Endothelial cell (in vitro differentiated cells): Measurements from ENCODE around the gene C19orf47. TPM values are rescaled to one million over a fixed set of nuclear protein-coding genes. Genes with fewer than 3 reads are reported as not detected.

Experiments
- DNase-seq: peaks from one replicate; pipeline ENCODE4 v3.0.0; 2021; ENCODE audit warnings: low spot score
- H3K27ac Mint-ChIP-seq: one replicate; pipeline ENCODE4 v1.8.0; 2021; ENCODE audit warnings: mixed read lengths, inconsistent platforms; ENCODE audit not compliant: unreplicated experiment
- H3K27me3 Mint-ChIP-seq: one replicate; pipeline ENCODE4 v1.8.0; 2021; ENCODE audit warnings: mild to moderate bottlenecking, moderate library complexity, mixed read lengths, inconsistent platforms; ENCODE audit not compliant: unreplicated experiment
- H3K36me3 Mint-ChIP-seq: one replicate; pipeline ENCODE4 v1.8.0; 2021; ENCODE audit warnings: mild to moderate bottlenecking, low read depth, mixed read lengths, inconsistent platforms; ENCODE audit not compliant: unreplicated experiment
- H3K4me1 Mint-ChIP-seq: one replicate; pipeline ENCODE4 v1.8.0; 2021; ENCODE audit warnings: mild to moderate bottlenecking, mixed read lengths, inconsistent platforms; ENCODE audit not compliant: unreplicated experiment
- H3K4me3 Mint-ChIP-seq: one replicate; pipeline ENCODE4 v1.8.0; 2021; ENCODE audit warnings: mild to moderate bottlenecking, mixed read lengths, inconsistent platforms; ENCODE audit not compliant: unreplicated experiment
- H3K9me3 Mint-ChIP-seq: one replicate; pipeline ENCODE4 v1.8.0; 2021; ENCODE audit warnings: mixed read lengths, inconsistent platforms; ENCODE audit not compliant: unreplicated experiment
- total RNA-seq: library from RNA; stranded (reverse); fragmentation: NEBNext Ultra II Directional; extraction: Animal tissue kit (Norgen Biotek cat#: 25700); gene quantifications from one replicate; pipeline ENCODE4 v1.2.1, GENCODE V29; 2021; ENCODE audit not compliant: unreplicated experiment
- TF ChIP-seq, protein P1 (sequence below): fragments of 200-600 bp; sonication (generic); IDR thresholded peaks from one replicate; pipeline ENCODE4 v1.5.0; 2021; ENCODE audit warnings: antibody characterized with exemption; ENCODE audit not compliant: unreplicated experiment

The C19orf47 gene
- total RNA-seq, 1 donor from 2014 or later, result 17.9 TPM

DNA sequence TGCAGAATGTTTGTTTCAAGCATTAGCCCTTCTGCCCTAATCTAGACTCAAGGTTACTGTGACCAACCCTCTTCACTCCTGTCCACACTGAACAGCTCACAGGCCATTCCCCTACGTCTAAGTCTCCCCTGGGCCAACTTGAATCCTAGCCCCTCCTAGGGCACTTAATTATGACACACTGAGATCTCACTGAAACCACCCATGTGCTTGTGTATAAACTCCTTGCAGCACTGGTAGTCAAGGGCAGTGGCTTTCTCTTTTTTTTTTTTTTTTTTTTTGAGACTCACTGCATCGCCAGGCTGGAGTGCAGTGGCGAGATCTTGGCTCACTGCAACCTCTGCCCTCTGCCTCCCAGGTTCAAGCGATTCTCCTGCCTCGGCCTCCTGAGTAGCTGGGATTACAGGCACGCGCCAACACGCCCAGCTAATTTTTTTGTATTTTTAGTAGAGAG lies 61.2 kb downstream of the C19orf47 start:
- Mint-ChIP-seq H3K27me3 (peaks cover 7% of the 10 kb centered on the region), H3K27ac (peak overlapping the region; percentile 90), H3K4me3 (no peak overlapping the region), H3K36me3 (peaks cover 4% of the 10 kb centered on the region), H3K9me3 (no peaks in the 10 kb centered on the region), H3K4me1 (peaks cover 16% of the 10 kb centered on the region)
- TF ChIP-seq, protein P1, sequence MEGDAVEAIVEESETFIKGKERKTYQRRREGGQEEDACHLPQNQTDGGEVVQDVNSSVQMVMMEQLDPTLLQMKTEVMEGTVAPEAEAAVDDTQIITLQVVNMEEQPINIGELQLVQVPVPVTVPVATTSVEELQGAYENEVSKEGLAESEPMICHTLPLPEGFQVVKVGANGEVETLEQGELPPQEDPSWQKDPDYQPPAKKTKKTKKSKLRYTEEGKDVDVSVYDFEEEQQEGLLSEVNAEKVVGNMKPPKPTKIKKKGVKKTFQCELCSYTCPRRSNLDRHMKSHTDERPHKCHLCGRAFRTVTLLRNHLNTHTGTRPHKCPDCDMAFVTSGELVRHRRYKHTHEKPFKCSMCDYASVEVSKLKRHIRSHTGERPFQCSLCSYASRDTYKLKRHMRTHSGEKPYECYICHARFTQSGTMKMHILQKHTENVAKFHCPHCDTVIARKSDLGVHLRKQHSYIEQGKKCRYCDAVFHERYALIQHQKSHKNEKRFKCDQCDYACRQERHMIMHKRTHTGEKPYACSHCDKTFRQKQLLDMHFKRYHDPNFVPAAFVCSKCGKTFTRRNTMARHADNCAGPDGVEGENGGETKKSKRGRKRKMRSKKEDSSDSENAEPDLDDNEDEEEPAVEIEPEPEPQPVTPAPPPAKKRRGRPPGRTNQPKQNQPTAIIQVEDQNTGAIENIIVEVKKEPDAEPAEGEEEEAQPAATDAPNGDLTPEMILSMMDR, result no peak
- no peak for DNase-seq

DNA sequence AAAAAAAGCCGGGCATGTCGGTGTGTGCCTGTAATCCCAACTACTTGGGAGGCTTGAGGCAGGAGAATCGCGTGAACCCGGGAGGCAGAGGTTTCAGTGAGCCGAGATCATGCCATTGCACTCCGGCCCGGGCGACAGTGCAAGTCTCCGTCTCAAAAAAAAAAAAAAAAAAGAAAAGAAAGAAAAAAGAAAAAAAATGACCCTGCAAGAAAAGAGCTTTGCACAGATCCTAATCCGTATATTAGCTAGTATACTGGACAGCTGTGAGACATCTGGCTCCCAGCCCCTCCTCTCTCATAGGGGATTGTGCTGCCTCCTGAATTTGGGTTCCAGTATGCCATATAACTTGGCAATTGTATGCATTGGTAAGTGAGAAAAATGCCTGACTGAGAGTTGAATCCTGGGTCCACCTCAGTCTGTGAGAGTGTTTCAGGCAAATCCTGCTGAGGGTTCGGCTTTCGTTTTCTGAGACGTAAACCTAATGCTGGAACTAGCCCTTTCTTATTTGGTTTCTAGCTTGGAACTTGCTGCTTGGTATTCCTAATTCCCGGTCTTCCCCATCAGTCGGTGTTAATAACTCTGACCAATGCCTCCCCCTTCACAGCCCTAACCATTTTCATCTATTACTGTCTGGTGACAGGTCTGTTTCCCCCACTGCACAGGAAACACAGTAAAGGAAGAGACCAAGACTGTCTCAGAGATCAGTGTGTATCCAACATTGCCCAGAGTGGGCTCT lies 61.8 kb downstream of the C19orf47 start:
- Mint-ChIP-seq H3K4me3 (peak overlapping the region; percentile 72), H3K36me3 (peaks cover 4% of the 10 kb centered on the region), H3K9me3 (no peaks in the 10 kb centered on the region), H3K27me3 (peaks cover 7% of the 10 kb centered on the region), H3K4me1 (peaks cover 16% of the 10 kb centered on the region), H3K27ac (peak overlapping the region; percentile 90)
- TF ChIP-seq, protein P1, result no peak
- DNase-seq, result no peak

DNA sequence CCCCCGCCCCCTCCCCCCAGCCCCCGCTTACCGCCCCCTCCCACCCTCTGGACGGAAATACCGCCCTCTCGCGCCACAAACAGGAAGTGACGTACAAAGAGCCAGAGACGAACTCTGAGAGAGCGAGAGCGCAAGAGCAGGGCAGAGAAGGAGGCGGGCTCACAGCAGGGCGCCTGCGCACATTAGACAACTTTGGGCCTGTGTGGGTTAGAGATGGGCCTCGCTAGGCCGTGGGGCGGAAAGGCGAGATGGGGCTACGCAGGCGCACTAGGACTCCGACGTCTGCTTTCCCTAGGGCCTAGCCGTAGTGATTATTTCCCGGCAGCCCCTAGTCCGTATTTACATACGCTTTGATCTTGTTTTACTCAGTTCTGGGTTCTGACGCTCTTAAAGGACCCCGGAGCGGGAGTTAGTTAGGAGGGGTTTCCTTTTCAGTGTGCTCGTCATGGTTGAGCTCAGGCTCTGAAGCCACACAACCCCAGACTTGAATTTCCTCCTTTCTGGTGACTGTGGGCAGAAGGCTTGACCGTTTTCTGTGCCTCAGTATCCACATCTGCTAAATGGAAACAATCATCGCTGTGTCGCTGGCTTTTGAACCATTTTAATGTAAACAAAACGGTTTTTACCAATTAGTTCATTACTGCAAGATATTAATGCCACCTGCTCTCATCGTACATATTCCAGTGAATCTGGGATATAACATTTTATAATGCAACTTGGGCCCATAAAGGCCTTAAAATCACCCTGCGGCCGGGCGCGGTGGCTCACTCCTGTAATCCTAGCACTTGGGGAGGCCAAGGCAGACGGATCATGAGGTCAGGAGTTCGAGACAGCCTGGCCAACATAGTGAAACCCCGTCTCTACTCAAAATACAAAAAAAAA lies 62.6 kb downstream of the C19orf47 start:
- H3K36me3 Mint-ChIP-seq, result peaks cover 4% of the 10 kb centered on the region
- peak; percentile 92 for DNase-seq
- H3K9me3 Mint-ChIP-seq, result no peaks in the 10 kb centered on the region
- H3K4me3 Mint-ChIP-seq, result peak overlapping the region; percentile 91
- TF ChIP-seq, protein P1, result no peak
- peak overlapping the region; percentile 98 for H3K27ac Mint-ChIP-seq
- H3K27me3 Mint-ChIP-seq, result peaks cover 7% of the 10 kb centered on the region
- H3K4me1 Mint-ChIP-seq, result peaks cover 18% of the 10 kb centered on the region

DNA sequence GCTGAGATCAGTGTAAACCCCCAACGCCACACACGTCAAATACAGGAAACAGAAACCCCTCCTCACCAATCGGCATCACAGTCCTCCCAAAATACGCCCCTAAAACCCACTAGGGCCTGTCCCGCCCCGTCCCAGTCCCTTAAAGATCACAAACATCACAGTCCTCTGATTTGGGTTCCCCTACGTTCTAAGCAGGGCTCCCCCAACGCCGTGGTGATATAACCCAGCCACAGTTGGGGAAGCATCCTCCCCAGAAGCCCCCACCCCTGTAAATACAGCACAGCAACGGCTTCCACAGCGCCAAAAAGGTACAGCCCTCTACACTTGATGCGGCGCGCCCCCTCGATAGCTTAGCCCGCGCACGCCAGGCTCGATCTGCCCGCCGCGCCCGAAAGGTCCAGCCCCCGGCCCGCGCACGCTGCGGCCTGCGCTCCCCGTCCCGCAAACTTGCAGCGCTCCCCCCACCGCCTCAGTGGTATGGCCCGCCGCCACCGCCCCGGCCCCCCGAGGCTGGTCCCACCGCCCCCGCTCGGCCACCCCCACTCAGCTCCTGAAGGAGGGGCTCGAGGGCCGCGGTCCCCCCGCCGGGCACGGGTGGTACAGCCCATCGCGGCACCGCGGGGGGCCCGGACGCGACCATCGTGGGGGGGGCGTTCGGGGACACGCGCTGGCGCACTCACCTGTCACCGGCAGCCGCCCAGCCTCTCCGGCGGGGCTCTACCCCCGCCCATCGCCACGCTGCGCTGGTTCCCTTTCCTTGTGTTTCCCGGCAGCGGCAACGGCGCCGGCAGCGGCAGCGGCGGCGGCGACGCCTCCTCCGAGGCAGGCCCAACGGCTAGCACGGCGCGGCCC lies 63.5 kb downstream of the C19orf47 start, which contains the start of gene AKT2:
TSS of gene AKT2 (minus strand) at position 845 of the 852 bp plus-strand sequence. CDS start 20,078 bp downstream, outside the sequence.
- Mint-ChIP-seq H3K4me1 (peaks cover 19% of the 10 kb centered on the region), H3K36me3 (peaks cover 4% of the 10 kb centered on the region), H3K4me3 (peak within 1 kb of the TSS; percentile 97), H3K9me3 (no peaks in the 10 kb centered on the region), H3K27ac (peak within 1 kb of the TSS; percentile 98), H3K27me3 (peaks cover 10% of the 10 kb centered on the region)
- TF ChIP-seq, protein P1, result no peak
- DNase-seq, result peak; percentile 77
